Ovary (tissue), 9 donors: Measurements from ENCODE around the gene WASF3. TPM values are rescaled to one million over a fixed set of nuclear protein-coding genes. Genes with fewer than 3 reads are reported as not detected.

Experiments used
- DNase-seq, 5 donors: peaks; one replicate each; pipeline ENCODE4 v3.0.0-alpha.2; 2019 to 2020
- H3K27ac ChIP-seq, 2 donors: fragments of 200-600 bp; one replicate each; pipeline versions ENCODE4 v1.5.1 to v1.8.0; 2019 to 2022
- H3K27me3 ChIP-seq: fragments of 200-600 bp; one replicate; pipeline ENCODE4 v1.8.0; 2022
- H3K36me3 ChIP-seq: fragments of 200-600 bp; sonication (generic); one replicate; pipeline ENCODE4 v1.5.1; 2019
- H3K4me1 ChIP-seq: one replicate; pipeline ENCODE4 v1.8.1; 2013; ENCODE audit warnings: mild to moderate bottlenecking, moderate library complexity; ENCODE audit not compliant: insufficient read depth
- H3K4me3 ChIP-seq: fragments of 200-600 bp; sonication (generic); one replicate; pipeline ENCODE4 v1.5.1; 2017
- H3K9me3 ChIP-seq, 2 donors: fragments of 200-600 bp in 1 of 2; sonication (generic) in 1 of 2; one replicate each; pipeline versions ENCODE4 v1.5.1 to v1.8.1; 2013 to 2019; ENCODE audit warnings: mild to moderate bottlenecking in 1 of 2, moderate library complexity in 1 of 2
- EP300 ChIP-seq: sonication (generic); formaldehyde crosslinking; IDR thresholded peaks from one replicate; pipeline ENCODE4 v1.6.1; 2017; ENCODE audit warnings: antibody characterized with exemption
- POLR2A ChIP-seq: fragments of 450-650 bp; IDR thresholded peaks from one replicate; pipeline ENCODE4 v1.6.1; 2017; ENCODE audit warnings: antibody characterized with exemption, mild to moderate bottlenecking, moderate library complexity
- WGBS, 3 donors: extraction: QIAGEN DNeasy Blood & Tissue Kit in 1 of 3; methylation state at CpG; one replicate each; pipeline versions ENCODE4 v1.1.5 to v1.1.7; 2013 to 2017; 5-methylcytosine and 5-hydroxymethylcytosine counted together
- intact Hi-C, 4 donors: fragments of 100-400 bp; cut with DNase I; formaldehyde crosslinking; loops; one replicate each; pipeline versions ENCODE4 v1.11.0 to v1.15.1; 2022 to 2023
- polyA plus RNA-seq, 2 donors: library from polyadenylated mRNA; stranded (reverse); fragments of 200-250 nt in 1 of 2; fragments of 350-450 nt in 1 of 2; fragmentation: Illumina TruSeq in 1 of 2; extraction: RNeasy Lipid Tissue Mini Kit (QIAGEN cat#74804) in 1 of 2; gene quantifications; one replicate each; pipeline ENCODE4 v1.2.3, GENCODE V29; 2013 to 2014
- total RNA-seq, 7 donors: library from RNA; depleted of rRNA in 2 of 7; stranded (reverse); fragments of >200 nt in 2 of 7; fragmentation: NEBNext Ultra II Directional in 3 of 7; extraction: Animal tissue kit (Norgen Biotek cat#: 25700) in 3 of 7; gene quantifications; one replicate each; pipeline versions ENCODE4 v1.1.0 to v1.2.4, GENCODE V29; 2016 to 2023
- TF ChIP-seq, protein P1 (sequence below), 3 donors: fragments of 450-650 bp in 2 of 3; fragments of 200-600 bp in 1 of 3; IDR thresholded peaks; one replicate each; pipeline versions ENCODE4 v1.5.1 to v1.8.0; 2016 to 2022; ENCODE audit warnings: antibody characterized with exemption in 3 of 3, mild to moderate bottlenecking in 1 of 3
- donor health status: DM: no; HTN: no; CAD: no; lungs with moderate emphysema.
- donor health status: DM: no; HTN: no; CAD: no.
- donor health status: Bipolar disorder and iron deficiency.
- donor health status: DM: yes; HTN: yes; CAD: no.
- donor health status: DM: no; HTN: no; CAD: no.
- donor health status: DM: yes; HTN: yes; CAD: no.

Gene WASF3
- total and polyA plus RNA-seq, 9 donors: 11.5 to 37.1 (median 33.7) TPM

DNA sequence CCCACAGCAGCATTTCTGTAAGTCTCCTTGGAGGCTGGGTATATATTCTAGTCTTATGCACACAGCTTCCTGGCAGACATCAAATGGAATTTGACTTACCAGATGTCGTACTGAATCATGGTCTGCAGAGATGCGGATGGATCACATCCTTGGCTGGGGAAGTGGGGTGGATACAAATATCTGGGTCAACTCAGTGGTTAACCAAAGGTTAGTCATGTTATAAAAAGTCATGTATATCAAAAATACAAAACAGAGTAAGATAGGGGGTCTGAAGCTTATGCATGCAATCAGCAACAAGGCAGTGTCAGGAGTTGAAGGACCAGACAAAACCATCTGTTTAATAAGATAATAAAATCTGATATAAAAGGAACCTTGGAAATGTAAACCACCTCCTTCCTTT, 61.9 kb downstream of the WASF3 start:
- Histone ChIP-seq H3K27me3 (no peaks in the 10 kb centered on the region), H3K4me1 (no peaks in the 10 kb centered on the region), H3K4me3 (no peak overlapping the region), H3K27ac (no peak overlapping the region), H3K36me3 (no peaks in the 10 kb centered on the region), H3K9me3 (no peaks in the 10 kb centered on the region)
- no peak for DNase-seq
- WGBS, 3 donors: 76 to 83% (median 79%) methylated on average over 2 of the region's 2 CpGs
- intact Hi-C loops: no loop called here
- TF ChIP-seq, protein P1, sequence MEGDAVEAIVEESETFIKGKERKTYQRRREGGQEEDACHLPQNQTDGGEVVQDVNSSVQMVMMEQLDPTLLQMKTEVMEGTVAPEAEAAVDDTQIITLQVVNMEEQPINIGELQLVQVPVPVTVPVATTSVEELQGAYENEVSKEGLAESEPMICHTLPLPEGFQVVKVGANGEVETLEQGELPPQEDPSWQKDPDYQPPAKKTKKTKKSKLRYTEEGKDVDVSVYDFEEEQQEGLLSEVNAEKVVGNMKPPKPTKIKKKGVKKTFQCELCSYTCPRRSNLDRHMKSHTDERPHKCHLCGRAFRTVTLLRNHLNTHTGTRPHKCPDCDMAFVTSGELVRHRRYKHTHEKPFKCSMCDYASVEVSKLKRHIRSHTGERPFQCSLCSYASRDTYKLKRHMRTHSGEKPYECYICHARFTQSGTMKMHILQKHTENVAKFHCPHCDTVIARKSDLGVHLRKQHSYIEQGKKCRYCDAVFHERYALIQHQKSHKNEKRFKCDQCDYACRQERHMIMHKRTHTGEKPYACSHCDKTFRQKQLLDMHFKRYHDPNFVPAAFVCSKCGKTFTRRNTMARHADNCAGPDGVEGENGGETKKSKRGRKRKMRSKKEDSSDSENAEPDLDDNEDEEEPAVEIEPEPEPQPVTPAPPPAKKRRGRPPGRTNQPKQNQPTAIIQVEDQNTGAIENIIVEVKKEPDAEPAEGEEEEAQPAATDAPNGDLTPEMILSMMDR (IDR thresholded peaks at IDR 0.05): no peak
- no peak for TF ChIP-seq POLR2A
- no peak for TF ChIP-seq EP300

DNA sequence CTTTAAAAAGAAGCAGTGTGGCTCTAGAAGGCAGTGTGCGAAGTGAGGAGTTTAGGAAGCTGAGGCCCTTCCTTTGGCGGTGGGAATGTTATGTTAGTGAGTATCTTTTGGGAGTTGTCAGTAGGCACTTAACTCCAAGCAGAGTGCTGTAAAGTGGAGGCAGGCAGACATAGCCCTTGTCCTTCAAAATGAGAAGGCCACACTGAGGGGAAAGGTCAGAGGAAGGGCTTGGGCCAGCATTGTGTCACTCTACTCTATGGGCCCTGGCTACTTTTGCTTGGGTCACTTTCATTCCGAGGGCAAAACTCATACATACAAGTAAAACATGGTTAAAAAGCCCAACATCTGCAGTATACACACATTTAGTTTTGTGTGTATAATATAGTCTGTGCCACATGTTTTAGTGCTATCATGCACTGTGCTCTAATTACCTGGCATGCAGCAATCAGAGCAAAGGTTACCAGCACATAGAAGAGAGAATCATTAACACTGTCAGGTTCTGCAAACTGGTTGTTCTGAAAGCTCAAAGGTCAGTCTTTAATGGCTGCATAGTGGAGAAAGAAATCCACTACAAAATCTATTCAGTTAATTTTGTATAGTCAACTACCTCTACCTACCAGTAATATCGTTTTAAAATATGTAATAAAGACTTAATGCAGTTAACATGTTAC, 64.4 kb downstream of the WASF3 start:
- intact Hi-C loops: no loop called here
- Histone ChIP-seq H3K4me3 (no peak overlapping the region), H3K4me1 (no peaks in the 10 kb centered on the region), H3K27me3 (no peaks in the 10 kb centered on the region), H3K9me3 (no peaks in the 10 kb centered on the region), H3K36me3 (no peaks in the 10 kb centered on the region), H3K27ac (no peak overlapping the region)
- no peak for DNase-seq
- WGBS, 3 donors: 91 to 93% (median 92%) methylated on average over 4 of the region's 4 CpGs
- TF ChIP-seq EP300 (no peak), POLR2A (no peak)
- TF ChIP-seq, protein P1 (IDR thresholded peaks at IDR 0.05): no peak

DNA sequence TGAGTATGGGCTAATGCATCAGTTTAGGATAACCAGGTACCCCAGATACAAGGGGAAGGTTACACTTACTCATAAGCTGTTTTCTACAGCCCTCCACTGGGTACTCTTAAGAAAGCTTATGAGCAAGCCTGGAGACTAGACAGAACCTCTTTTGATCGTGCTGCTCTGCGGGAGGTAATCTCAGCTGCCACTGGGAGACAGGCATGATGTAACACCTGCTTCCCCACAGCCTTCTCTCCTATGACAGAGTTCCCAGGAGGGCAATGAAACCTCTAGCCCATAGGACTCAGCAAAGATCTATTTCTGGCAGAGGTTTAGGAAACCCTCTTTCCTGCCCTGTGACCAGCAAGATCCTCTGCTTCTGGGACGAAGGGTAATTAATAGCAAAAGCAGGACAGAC, 65.6 kb downstream of the WASF3 start:
- no peak for DNase-seq
- no peaks in the 10 kb centered on the region for H3K4me1 ChIP-seq
- H3K27ac ChIP-seq: no peak overlapping the region
- H3K36me3 ChIP-seq: no peaks in the 10 kb centered on the region
- 80 to 94% (median 80%) methylated on average over 3 of the region's 3 CpGs for WGBS, 3 donors
- intact Hi-C loops: no loop called here
- no peaks in the 10 kb centered on the region for H3K27me3 ChIP-seq
- H3K4me3 ChIP-seq: no peak overlapping the region
- TF ChIP-seq, protein P1 (IDR thresholded peaks at IDR 0.05): no peak
- no peak for TF ChIP-seq EP300
- no peak for TF ChIP-seq POLR2A
- no peaks in the 10 kb centered on the region for H3K9me3 ChIP-seq

DNA sequence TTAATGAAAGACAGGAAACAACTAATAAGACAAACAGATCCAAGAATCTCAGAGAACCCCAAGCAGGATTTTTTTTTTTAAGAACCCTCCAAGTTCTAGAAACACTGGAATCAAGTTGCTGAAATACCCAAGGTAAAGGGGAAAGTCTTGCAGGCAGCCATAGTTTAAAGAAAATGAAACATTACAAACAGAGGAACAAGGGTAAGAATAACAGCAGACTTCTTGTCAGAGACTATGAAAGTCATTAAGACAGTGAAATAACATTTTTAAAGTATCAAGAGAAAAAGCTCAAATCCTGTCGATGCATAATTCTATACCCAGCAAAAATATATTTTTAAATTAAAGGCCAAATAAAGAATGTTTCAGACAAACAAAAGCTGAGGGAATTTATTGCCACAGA, 67.1 kb downstream of the WASF3 start:
- Histone ChIP-seq H3K4me3 (no peak overlapping the region), H3K27me3 (no peaks in the 10 kb centered on the region), H3K36me3 (no peaks in the 10 kb centered on the region), H3K9me3 (no peaks in the 10 kb centered on the region), H3K27ac (no peak overlapping the region), H3K4me1 (no peaks in the 10 kb centered on the region)
- TF ChIP-seq EP300 (no peak), POLR2A (no peak)
- TF ChIP-seq, protein P1 (IDR thresholded peaks at IDR 0.05): no peak
- no peak for DNase-seq
- WGBS, 3 donors: 90 to 100% (median 97%) methylated on average over 1 of the region's 1 CpG
- intact Hi-C loops: no loop called here
